Lung (tissue), 12 donors: ENCODE measurements around the gene FAIM2. TPM values are rescaled to one million over a fixed set of nuclear protein-coding genes. Genes with fewer than 3 reads are reported as not detected.
"Not testable (repeated sequence)": the region's sequence is repeated elsewhere in the genome, so short reads cannot be mapped to it uniquely, and the experiment has no call there.

Experiments used
- ATAC-seq: fragments of 200-7000 bp; cut with Tn5 transposase; one replicate; pipeline ENCODE4 v1.9.1; 2020; ENCODE audit warnings: moderate number of reproducible peaks; ENCODE audit not compliant: insufficient read depth, low FRiP score
- DNase-seq, 3 donors: peaks; one replicate each; pipeline ENCODE4 v3.0.0-alpha.2; 2013 to 2017
- H3K27ac ChIP-seq, 2 donors: one replicate each; pipeline ENCODE4 v1.5.1; 2013; ENCODE audit warnings: mild to moderate bottlenecking in 2 of 2, moderate library complexity in 2 of 2, control low read depth in 1 of 2, inconsistent platforms in 1 of 2, low read depth in 1 of 2, low read length in 1 of 2
- H3K27me3 ChIP-seq, 3 donors: one replicate each; pipeline ENCODE4 v1.5.1; 2013; ENCODE audit warnings: low read length in 2 of 3; ENCODE audit not compliant: control insufficient read depth in 3 of 3, insufficient read depth in 3 of 3
- H3K36me3 ChIP-seq, 4 donors: one replicate each; pipeline ENCODE4 v1.5.1; 2013; ENCODE audit warnings: low read length in 4 of 4, mild to moderate bottlenecking in 1 of 4, moderate library complexity in 1 of 4; ENCODE audit not compliant: control insufficient read depth in 4 of 4, insufficient read depth in 4 of 4
- H3K4me1 ChIP-seq, 5 donors: one replicate each; pipeline ENCODE4 v1.5.1; 2013; ENCODE audit warnings: low read length in 5 of 5, mild to moderate bottlenecking in 2 of 5, moderate library complexity in 1 of 5; ENCODE audit not compliant: control insufficient read depth in 5 of 5, insufficient read depth in 5 of 5
- H3K4me3 ChIP-seq: one replicate; pipeline ENCODE4 v1.5.1; 2013; ENCODE audit warnings: mild to moderate bottlenecking, control low read depth, moderate library complexity
- H3K9ac ChIP-seq, 2 donors: one replicate each; pipeline ENCODE4 v1.5.1; 2013; ENCODE audit warnings: low read length in 2 of 2, control low read depth in 1 of 2; ENCODE audit not compliant: insufficient read depth in 1 of 2
- H3K9me3 ChIP-seq, 4 donors: one replicate each; pipeline ENCODE4 v1.5.1; 2013; ENCODE audit warnings: low read length in 3 of 4, mild to moderate bottlenecking in 1 of 4, moderate library complexity in 1 of 4; ENCODE audit not compliant: control insufficient read depth in 4 of 4, insufficient read depth in 3 of 4
- CTCF ChIP-seq: IDR thresholded peaks from 2 replicates; pipeline ENCODE4 v1.5.1; 2012; ENCODE audit warnings: mild to moderate bottlenecking; ENCODE audit errors: control extremely low read depth, extremely low read depth
- WGBS, 2 donors: extraction: QIAGEN DNeasy Blood & Tissue Kit; methylation state at CpG; one replicate each; pipeline ENCODE4 v1.1.7; 2013; 5-methylcytosine and 5-hydroxymethylcytosine counted together
- polyA plus RNA-seq, 2 donors: library from polyadenylated mRNA; stranded (reverse); fragments of 200-250 nt; gene quantifications; one replicate each; pipeline ENCODE4 v1.2.1, GENCODE V29; 2013
- total RNA-seq, 2 donors: library from RNA; depleted of rRNA in 1 of 2; stranded (reverse); fragments of >200 nt in 1 of 2; gene quantifications; one replicate each; pipeline ENCODE4 v1.2.1, GENCODE V29; 2014 to 2021
- donor health status: control.
- donor health status: control.
- donor health status: Bipolar disorder and iron deficiency.
- donor health status: healthy.
- donor health status: DM: yes; HTN: yes; CAD: no.

The FAIM2 gene
- total and polyA plus RNA-seq, 4 donors: 0.46 to 1.4 (median 0.55) TPM

DNA sequence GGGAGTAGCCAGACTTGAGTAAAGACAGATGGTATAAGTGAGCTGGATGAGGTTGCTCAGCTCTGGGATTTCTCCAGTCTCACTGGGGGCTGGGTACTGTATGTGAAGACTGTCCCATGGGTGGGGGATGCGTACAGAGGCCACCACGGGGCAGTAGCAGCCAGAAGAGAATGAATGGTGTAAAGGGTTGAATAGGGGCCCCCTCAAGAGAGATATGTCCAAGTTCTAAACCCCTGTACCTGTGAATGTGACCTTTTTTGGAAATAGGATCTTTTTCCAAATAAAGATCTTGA lies 39.0 kb downstream of the FAIM2 start:
- DNase-seq (no peak), ATAC-seq (no peak)
- no peak overlapping the region for H3K9ac ChIP-seq
- no peaks in the 10 kb centered on the region for H3K36me3 ChIP-seq
- H3K27me3 ChIP-seq: no peaks in the 10 kb centered on the region
- WGBS, 2 donors: 70 to 83% methylated on average over 2 of the region's 2 CpGs
- H3K4me3 ChIP-seq: no peak overlapping the region
- H3K9me3 ChIP-seq: no peaks in the 10 kb centered on the region
- H3K4me1 ChIP-seq: peaks cover 0 to 34% (median 21%) of the 10 kb centered on the region in 5 donors
- TF ChIP-seq CTCF: no peak
- no peak overlapping the region for H3K27ac ChIP-seq

DNA sequence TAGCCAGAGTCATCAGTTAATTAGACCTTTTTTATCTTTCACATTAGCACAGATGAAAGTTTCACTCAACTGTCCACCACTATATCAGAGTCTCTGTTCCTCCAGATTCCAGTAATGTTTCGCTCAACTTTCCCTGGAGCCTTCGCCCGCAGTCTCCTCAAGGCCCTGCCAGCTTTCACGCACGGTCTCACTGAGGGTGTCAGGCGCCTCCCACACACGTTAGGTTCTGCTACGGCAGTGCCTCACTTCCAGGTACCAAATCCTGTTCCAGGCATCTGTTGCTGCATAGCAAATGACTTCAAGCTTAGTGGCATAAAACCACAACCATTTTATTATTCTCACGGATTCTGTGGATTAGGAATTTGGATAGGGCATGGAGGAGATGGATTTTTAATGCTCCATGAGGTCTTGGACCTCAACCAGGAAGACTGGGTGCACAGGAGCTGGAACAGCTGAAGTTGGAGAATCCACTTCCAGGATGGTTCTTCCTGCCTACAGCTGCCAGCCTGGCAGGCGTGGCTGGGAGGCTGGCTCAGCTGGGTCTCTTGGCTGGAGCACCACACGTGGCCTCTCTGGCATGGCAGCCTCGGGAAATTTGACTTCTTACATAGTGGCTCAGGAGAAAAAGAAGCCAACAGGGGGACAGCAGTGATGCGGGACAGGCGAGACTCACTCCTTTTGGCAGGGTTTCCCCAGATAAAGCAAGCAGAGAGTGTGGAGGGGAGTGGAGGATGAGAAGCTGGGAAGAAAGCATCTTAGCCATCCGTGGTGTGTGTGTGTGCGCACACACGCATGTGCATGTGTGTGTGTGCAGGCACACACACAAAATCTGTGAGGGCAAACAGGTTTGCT lies 39.5 kb downstream of the FAIM2 start:
- no peak for TF ChIP-seq CTCF
- 73 to 83% methylated on average over 17 of the region's 17 CpGs for WGBS, 2 donors
- H3K4me1 ChIP-seq: peaks cover 0 to 28% (median 21%) of the 10 kb centered on the region in 5 donors
- no peaks in the 10 kb centered on the region for H3K36me3 ChIP-seq
- no peaks in the 10 kb centered on the region for H3K9me3 ChIP-seq
- H3K9ac ChIP-seq: no peak overlapping the region
- H3K27me3 ChIP-seq: no peaks in the 10 kb centered on the region
- H3K27ac ChIP-seq: no peak overlapping the region
- ATAC-seq (no peak), DNase-seq (no peak)
- H3K4me3 ChIP-seq: no peak overlapping the region

DNA sequence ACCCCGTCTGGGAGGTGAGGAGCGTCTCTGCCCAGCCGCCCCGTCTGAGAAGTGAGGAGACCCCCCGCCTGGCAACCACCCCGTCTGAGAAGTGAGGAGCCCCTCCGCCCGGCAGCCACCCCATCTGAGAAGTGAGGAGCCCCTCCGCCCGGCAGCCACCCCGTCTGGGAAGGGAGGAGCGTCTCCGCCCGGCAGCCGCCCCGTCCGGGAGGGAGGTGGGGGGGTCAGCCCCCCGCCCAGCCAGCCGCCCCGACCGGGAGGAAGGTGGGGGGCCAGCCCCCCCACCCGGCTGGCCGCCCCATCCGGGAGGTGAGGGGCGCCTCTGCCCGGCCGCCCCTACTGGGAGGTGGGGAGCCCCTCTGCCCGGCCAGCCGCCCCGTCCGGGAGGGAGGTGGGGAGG lies 42.8 kb downstream of the FAIM2 start:
- H3K27ac ChIP-seq, DNase-seq, H3K4me1 ChIP-seq, H3K9ac ChIP-seq, H3K4me3 ChIP-seq, H3K36me3 ChIP-seq, H3K9me3 ChIP-seq, ATAC-seq, H3K27me3 ChIP-seq: not testable (repeated sequence)
- WGBS, 2 donors: 91 to 95% methylated on average over 14 to 31 of the region's 31 CpGs

DNA sequence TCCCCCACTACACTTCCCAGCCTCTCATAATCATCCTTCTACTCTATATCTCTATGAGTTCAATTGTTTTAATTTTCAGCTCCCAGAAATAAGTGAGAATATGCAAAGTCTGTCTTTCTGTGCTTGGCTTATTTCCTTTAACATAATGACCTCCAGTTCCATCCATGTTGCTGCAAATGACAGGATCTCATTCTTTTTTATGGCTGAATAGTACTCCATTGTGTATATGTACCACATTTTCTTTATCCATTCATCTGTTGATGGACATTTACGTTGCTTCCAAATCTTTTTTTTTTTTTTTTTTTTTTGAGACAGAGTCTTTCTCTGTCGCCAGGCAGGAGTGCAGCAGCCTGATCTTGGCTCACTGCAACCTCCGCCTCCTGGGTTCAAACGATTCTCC lies 47.8 kb downstream of the FAIM2 start:
- H3K9me3 ChIP-seq, H3K27me3 ChIP-seq, H3K27ac ChIP-seq, DNase-seq, H3K36me3 ChIP-seq, H3K9ac ChIP-seq, ATAC-seq, H3K4me1 ChIP-seq, H3K4me3 ChIP-seq: not testable (repeated sequence)
- 89 to 92% methylated on average over 4 of the region's 4 CpGs for WGBS, 2 donors
